K562 (cell line): ENCODE data around the gene NUDT14.

Experiments
- ATF2 ChIP-seq: sonication (generic); formaldehyde crosslinking; IDR thresholded peaks from 2 replicates; pipeline ENCODE4 v1.8.1; 2022; ENCODE audit warnings: missing genetic modification reagents
- CBFB ChIP-seq: sonication (generic); formaldehyde crosslinking; IDR thresholded peaks from 2 replicates; pipeline ENCODE4 v1.4.0; 2020; ENCODE audit warnings: mild to moderate bottlenecking, missing genetic modification reagents
- EP400 ChIP-seq: fragments of 450-650 bp; IDR thresholded peaks from 2 replicates; pipeline ENCODE4 v1.6.1; 2017; ENCODE audit warnings: antibody characterized with exemption, mild to moderate bottlenecking, moderate library complexity
- SIN3A ChIP-seq, 2 experiments: fragments of 150-350 bp in 1 of 2; IDR thresholded peaks; 2 replicates each; pipeline ENCODE4 v1.6.1; 2011 to 2016; ENCODE audit warnings: borderline replicate concordance in 2 of 2, low read depth in 2 of 2, low read length in 2 of 2, mild to moderate bottlenecking in 2 of 2, moderate library complexity in 2 of 2; ENCODE audit not compliant: control insufficient read depth in 1 of 2
- TF ChIP-seq, protein P1 (sequence below): sonication (generic); formaldehyde crosslinking; IDR thresholded peaks from 2 replicates; pipeline ENCODE4 v1.8.0; 2022; ENCODE audit warnings: mild to moderate bottlenecking, missing genetic modification reagents

DNA sequence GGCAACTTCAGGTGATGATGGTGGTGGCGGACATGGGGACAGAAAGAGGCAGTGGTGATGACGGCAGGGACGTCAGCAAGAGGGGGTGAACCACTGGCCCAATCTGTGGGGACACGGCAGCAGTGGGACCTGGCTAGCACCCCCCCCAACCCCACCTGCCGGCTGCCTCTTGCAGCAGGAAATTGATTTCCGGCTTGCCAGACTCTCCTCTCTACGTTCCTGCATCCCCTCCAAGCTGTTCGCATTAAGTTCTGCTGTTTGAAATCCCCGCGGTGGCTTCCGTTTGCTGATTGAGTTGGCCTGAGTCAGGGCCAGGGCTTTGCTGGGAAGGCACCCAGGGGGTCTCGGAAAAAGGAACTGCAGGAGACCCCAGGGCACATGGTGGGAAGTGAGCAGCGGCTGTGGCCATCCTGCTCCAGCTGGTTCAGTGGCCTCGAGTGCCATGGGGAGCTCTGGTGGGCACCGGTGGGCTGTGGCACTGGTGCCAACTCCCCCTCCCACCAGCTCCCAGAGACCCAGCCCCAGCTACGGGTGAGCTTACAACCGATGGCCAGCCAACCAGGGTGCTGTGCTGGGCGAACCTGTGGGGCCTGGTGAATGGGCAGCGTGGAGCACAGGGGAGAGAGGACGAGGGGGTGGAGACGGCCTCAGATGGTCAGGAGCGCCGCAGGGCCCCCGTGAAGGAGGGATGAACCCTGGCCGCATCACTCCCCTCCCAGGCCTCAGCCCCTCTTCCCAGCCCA is 14.6 kb upstream of the NUDT14 start:
- TF ChIP-seq ATF2 (CRISPR knock-in tag) (no peak), SIN3A (IDR thresholded peaks at IDR 0.05; ENCODE audit: borderline replicate concordance in 2 of 2, control insufficient read depth in 1 of 2, low read depth in 2 of 2, low read length in 2 of 2) (no peak), EP400 (no peak), CBFB (CRISPR knock-in tag) (no peak)
- TF ChIP-seq, protein P1, sequence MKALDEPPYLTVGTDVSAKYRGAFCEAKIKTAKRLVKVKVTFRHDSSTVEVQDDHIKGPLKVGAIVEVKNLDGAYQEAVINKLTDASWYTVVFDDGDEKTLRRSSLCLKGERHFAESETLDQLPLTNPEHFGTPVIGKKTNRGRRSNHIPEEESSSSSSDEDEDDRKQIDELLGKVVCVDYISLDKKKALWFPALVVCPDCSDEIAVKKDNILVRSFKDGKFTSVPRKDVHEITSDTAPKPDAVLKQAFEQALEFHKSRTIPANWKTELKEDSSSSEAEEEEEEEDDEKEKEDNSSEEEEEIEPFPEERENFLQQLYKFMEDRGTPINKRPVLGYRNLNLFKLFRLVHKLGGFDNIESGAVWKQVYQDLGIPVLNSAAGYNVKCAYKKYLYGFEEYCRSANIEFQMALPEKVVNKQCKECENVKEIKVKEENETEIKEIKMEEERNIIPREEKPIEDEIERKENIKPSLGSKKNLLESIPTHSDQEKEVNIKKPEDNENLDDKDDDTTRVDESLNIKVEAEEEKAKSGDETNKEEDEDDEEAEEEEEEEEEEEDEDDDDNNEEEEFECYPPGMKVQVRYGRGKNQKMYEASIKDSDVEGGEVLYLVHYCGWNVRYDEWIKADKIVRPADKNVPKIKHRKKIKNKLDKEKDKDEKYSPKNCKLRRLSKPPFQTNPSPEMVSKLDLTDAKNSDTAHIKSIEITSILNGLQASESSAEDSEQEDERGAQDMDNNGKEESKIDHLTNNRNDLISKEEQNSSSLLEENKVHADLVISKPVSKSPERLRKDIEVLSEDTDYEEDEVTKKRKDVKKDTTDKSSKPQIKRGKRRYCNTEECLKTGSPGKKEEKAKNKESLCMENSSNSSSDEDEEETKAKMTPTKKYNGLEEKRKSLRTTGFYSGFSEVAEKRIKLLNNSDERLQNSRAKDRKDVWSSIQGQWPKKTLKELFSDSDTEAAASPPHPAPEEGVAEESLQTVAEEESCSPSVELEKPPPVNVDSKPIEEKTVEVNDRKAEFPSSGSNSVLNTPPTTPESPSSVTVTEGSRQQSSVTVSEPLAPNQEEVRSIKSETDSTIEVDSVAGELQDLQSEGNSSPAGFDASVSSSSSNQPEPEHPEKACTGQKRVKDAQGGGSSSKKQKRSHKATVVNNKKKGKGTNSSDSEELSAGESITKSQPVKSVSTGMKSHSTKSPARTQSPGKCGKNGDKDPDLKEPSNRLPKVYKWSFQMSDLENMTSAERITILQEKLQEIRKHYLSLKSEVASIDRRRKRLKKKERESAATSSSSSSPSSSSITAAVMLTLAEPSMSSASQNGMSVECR (CRISPR knock-in tag), result no peak
